Measurements from ENCODE around the gene NUFIP1. TPM values are rescaled to one million over a fixed set of nuclear protein-coding genes. Genes with fewer than 3 reads are reported as not detected.

The NUFIP1 gene
- total RNA-seq, 1 experiment from 2014 or later, result 14.0 TPM

DNA sequence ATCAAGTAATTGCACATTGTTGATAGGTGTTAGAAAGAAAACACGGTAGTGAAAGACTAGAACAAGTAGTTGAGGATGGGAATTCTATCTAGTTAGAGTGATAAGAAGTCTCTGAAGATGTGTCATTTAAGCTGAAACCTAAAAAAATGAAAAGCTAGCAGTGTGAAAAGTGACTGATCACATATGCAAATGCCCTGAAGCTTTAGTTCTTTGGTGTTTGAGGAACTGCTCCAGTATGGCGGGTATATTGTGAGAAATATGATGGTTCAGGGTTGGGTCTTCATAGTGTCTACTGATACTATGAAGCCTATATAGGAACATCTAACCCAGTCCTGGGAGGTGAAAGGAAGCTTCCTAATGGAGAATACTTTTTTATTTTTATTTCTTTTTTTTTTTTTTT lies 45.1 kb upstream of the NUFIP1 start (continued):
- TF ChIP-seq, protein P1, sequence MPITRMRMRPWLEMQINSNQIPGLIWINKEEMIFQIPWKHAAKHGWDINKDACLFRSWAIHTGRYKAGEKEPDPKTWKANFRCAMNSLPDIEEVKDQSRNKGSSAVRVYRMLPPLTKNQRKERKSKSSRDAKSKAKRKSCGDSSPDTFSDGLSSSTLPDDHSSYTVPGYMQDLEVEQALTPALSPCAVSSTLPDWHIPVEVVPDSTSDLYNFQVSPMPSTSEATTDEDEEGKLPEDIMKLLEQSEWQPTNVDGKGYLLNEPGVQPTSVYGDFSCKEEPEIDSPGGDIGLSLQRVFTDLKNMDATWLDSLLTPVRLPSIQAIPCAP (CRISPR knock-in tag; IDR thresholded peaks at IDR 0.05), result no peak

DNA sequence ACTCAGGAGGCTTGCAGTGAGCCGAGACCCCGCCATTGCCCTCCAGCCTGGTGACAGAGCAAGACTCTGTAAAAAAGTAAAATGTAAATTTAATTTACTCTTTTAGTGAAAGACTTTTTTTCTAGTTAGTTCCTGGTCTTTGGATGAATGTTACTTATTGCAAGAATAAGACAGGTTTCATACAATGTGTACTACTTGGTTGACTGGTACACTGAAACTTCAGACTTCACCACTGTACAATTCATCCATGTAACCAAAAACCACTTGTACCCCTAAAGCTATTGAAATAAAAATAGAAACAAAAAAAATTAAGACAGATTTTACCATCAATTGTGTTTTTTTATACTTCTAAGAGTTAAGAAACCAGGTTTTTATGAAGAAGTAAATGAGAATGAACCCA lies 35.6 kb upstream of the NUFIP1 start:
- POLR2A ChIA-PET, result no interaction called here
- no peak for ATAC-seq
- Mint-ChIP-seq H3K9me3 (no peaks in the 10 kb centered on the region), H3K27me3 (ENCODE audit: low read depth) (no peaks in the 10 kb centered on the region), H3K27ac (no peak overlapping the region), H3K36me3 (peaks cover 14% of the 10 kb centered on the region), H3K4me1 (no peaks in the 10 kb centered on the region), H3K4me3 (no peak overlapping the region)
- CTCF ChIA-PET, result no interaction called here
- TF ChIP-seq, protein P2, sequence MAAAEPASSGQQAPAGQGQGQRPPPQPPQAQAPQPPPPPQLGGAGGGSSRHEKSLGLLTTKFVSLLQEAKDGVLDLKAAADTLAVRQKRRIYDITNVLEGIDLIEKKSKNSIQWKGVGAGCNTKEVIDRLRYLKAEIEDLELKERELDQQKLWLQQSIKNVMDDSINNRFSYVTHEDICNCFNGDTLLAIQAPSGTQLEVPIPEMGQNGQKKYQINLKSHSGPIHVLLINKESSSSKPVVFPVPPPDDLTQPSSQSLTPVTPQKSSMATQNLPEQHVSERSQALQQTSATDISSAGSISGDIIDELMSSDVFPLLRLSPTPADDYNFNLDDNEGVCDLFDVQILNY (CRISPR knock-in tag; IDR thresholded peaks at IDR 0.05), result no peak
- TF ChIP-seq, protein P3, sequence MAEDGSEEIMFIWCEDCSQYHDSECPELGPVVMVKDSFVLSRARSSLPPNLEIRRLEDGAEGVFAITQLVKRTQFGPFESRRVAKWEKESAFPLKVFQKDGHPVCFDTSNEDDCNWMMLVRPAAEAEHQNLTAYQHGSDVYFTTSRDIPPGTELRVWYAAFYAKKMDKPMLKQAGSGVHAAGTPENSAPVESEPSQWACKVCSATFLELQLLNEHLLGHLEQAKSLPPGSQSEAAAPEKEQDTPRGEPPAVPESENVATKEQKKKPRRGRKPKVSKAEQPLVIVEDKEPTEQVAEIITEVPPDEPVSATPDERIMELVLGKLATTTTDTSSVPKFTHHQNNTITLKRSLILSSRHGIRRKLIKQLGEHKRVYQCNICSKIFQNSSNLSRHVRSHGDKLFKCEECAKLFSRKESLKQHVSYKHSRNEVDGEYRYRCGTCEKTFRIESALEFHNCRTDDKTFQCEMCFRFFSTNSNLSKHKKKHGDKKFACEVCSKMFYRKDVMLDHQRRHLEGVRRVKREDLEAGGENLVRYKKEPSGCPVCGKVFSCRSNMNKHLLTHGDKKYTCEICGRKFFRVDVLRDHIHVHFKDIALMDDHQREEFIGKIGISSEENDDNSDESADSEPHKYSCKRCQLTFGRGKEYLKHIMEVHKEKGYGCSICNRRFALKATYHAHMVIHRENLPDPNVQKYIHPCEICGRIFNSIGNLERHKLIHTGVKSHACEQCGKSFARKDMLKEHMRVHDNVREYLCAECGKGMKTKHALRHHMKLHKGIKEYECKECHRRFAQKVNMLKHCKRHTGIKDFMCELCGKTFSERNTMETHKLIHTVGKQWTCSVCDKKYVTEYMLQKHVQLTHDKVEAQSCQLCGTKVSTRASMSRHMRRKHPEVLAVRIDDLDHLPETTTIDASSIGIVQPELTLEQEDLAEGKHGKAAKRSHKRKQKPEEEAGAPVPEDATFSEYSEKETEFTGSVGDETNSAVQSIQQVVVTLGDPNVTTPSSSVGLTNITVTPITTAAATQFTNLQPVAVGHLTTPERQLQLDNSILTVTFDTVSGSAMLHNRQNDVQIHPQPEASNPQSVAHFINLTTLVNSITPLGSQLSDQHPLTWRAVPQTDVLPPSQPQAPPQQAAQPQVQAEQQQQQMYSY (CRISPR knock-in tag; IDR thresholded peaks at IDR 0.05), result no peak
- TF ChIP-seq, protein P4, sequence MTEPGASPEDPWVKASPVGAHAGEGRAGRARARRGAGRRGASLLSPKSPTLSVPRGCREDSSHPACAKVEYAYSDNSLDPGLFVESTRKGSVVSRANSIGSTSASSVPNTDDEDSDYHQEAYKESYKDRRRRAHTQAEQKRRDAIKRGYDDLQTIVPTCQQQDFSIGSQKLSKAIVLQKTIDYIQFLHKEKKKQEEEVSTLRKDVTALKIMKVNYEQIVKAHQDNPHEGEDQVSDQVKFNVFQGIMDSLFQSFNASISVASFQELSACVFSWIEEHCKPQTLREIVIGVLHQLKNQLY (CRISPR knock-in tag; IDR thresholded peaks at IDR 0.05), result no peak
- DNase-seq (ENCODE audit: low spot score), result no peak

DNA sequence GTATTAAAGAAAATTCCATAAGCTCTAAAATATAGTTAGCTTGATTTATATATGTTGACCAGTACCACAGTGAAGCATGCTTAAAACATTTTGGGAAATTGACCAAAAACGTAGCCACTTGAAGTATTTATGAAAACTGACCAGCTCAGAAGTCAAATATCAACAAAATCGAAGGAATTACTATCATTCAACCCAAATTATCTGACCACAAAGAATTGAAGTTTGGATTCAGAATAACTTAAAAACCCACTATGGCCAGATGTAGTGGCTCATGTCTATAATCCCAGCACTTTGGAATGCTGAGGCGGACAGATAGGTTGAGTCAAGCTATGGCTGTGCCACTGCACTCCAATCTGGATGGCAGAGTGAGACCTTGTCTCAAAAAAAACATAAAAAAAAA lies 32.0 kb upstream of the NUFIP1 start:
- no peaks in the 10 kb centered on the region for H3K4me1 Mint-ChIP-seq
- peaks cover 15% of the 10 kb centered on the region for H3K36me3 Mint-ChIP-seq
- ChIA-PET POLR2A (no interaction called here), CTCF (interaction anchor here (1.2 kb wide), 1 partner anchor 341 kb away, joined by 4 read pairs; no protein-coding TSS in a partner anchor)
- no peak overlapping the region for H3K4me3 Mint-ChIP-seq
- ATAC-seq, result no peak
- H3K9me3 Mint-ChIP-seq, result no peaks in the 10 kb centered on the region
- no peak for DNase-seq (ENCODE audit: low spot score)
- no peak overlapping the region for H3K27ac Mint-ChIP-seq
- H3K27me3 Mint-ChIP-seq (ENCODE audit: low read depth), result no peaks in the 10 kb centered on the region
- TF ChIP-seq, protein P5, sequence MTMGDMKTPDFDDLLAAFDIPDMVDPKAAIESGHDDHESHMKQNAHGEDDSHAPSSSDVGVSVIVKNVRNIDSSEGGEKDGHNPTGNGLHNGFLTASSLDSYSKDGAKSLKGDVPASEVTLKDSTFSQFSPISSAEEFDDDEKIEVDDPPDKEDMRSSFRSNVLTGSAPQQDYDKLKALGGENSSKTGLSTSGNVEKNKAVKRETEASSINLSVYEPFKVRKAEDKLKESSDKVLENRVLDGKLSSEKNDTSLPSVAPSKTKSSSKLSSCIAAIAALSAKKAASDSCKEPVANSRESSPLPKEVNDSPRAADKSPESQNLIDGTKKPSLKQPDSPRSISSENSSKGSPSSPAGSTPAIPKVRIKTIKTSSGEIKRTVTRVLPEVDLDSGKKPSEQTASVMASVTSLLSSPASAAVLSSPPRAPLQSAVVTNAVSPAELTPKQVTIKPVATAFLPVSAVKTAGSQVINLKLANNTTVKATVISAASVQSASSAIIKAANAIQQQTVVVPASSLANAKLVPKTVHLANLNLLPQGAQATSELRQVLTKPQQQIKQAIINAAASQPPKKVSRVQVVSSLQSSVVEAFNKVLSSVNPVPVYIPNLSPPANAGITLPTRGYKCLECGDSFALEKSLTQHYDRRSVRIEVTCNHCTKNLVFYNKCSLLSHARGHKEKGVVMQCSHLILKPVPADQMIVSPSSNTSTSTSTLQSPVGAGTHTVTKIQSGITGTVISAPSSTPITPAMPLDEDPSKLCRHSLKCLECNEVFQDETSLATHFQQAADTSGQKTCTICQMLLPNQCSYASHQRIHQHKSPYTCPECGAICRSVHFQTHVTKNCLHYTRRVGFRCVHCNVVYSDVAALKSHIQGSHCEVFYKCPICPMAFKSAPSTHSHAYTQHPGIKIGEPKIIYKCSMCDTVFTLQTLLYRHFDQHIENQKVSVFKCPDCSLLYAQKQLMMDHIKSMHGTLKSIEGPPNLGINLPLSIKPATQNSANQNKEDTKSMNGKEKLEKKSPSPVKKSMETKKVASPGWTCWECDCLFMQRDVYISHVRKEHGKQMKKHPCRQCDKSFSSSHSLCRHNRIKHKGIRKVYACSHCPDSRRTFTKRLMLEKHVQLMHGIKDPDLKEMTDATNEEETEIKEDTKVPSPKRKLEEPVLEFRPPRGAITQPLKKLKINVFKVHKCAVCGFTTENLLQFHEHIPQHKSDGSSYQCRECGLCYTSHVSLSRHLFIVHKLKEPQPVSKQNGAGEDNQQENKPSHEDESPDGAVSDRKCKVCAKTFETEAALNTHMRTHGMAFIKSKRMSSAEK (CRISPR knock-in tag; IDR thresholded peaks at IDR 0.05; ENCODE audit: borderline replicate concordance), result no peak
- no peak for TF ChIP-seq ESRRA (CRISPR knock-in tag; IDR thresholded peaks at IDR 0.05; ENCODE audit: borderline replicate concordance)
- no peak for TF ChIP-seq ZNF416 (CRISPR knock-in tag; IDR thresholded peaks at IDR 0.05)
- TF ChIP-seq, protein P6, sequence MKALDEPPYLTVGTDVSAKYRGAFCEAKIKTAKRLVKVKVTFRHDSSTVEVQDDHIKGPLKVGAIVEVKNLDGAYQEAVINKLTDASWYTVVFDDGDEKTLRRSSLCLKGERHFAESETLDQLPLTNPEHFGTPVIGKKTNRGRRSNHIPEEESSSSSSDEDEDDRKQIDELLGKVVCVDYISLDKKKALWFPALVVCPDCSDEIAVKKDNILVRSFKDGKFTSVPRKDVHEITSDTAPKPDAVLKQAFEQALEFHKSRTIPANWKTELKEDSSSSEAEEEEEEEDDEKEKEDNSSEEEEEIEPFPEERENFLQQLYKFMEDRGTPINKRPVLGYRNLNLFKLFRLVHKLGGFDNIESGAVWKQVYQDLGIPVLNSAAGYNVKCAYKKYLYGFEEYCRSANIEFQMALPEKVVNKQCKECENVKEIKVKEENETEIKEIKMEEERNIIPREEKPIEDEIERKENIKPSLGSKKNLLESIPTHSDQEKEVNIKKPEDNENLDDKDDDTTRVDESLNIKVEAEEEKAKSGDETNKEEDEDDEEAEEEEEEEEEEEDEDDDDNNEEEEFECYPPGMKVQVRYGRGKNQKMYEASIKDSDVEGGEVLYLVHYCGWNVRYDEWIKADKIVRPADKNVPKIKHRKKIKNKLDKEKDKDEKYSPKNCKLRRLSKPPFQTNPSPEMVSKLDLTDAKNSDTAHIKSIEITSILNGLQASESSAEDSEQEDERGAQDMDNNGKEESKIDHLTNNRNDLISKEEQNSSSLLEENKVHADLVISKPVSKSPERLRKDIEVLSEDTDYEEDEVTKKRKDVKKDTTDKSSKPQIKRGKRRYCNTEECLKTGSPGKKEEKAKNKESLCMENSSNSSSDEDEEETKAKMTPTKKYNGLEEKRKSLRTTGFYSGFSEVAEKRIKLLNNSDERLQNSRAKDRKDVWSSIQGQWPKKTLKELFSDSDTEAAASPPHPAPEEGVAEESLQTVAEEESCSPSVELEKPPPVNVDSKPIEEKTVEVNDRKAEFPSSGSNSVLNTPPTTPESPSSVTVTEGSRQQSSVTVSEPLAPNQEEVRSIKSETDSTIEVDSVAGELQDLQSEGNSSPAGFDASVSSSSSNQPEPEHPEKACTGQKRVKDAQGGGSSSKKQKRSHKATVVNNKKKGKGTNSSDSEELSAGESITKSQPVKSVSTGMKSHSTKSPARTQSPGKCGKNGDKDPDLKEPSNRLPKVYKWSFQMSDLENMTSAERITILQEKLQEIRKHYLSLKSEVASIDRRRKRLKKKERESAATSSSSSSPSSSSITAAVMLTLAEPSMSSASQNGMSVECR (CRISPR knock-in tag; IDR thresholded peaks at IDR 0.05; ENCODE audit: borderline replicate concordance), result no peak
- TF ChIP-seq, protein P7, sequence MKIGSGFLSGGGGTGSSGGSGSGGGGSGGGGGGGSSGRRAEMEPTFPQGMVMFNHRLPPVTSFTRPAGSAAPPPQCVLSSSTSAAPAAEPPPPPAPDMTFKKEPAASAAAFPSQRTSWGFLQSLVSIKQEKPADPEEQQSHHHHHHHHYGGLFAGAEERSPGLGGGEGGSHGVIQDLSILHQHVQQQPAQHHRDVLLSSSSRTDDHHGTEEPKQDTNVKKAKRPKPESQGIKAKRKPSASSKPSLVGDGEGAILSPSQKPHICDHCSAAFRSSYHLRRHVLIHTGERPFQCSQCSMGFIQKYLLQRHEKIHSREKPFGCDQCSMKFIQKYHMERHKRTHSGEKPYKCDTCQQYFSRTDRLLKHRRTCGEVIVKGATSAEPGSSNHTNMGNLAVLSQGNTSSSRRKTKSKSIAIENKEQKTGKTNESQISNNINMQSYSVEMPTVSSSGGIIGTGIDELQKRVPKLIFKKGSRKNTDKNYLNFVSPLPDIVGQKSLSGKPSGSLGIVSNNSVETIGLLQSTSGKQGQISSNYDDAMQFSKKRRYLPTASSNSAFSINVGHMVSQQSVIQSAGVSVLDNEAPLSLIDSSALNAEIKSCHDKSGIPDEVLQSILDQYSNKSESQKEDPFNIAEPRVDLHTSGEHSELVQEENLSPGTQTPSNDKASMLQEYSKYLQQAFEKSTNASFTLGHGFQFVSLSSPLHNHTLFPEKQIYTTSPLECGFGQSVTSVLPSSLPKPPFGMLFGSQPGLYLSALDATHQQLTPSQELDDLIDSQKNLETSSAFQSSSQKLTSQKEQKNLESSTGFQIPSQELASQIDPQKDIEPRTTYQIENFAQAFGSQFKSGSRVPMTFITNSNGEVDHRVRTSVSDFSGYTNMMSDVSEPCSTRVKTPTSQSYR (CRISPR knock-in tag; IDR thresholded peaks at IDR 0.05), result no peak
- TF ChIP-seq, protein P4 (CRISPR knock-in tag; IDR thresholded peaks at IDR 0.05), result no peak
- TF ChIP-seq, protein P8, sequence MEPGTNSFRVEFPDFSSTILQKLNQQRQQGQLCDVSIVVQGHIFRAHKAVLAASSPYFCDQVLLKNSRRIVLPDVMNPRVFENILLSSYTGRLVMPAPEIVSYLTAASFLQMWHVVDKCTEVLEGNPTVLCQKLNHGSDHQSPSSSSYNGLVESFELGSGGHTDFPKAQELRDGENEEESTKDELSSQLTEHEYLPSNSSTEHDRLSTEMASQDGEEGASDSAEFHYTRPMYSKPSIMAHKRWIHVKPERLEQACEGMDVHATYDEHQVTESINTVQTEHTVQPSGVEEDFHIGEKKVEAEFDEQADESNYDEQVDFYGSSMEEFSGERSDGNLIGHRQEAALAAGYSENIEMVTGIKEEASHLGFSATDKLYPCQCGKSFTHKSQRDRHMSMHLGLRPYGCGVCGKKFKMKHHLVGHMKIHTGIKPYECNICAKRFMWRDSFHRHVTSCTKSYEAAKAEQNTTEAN (CRISPR knock-in tag; IDR thresholded peaks at IDR 0.05), result no peak
- no peak for TF ChIP-seq NR3C1 (CRISPR knock-in tag; conservative IDR thresholded peaks at IDR 0.05; ENCODE audit: low read depth)

Measured in WTC11 (cell line).